ENCODE data around the gene GK.

Gene GK

DNA sequence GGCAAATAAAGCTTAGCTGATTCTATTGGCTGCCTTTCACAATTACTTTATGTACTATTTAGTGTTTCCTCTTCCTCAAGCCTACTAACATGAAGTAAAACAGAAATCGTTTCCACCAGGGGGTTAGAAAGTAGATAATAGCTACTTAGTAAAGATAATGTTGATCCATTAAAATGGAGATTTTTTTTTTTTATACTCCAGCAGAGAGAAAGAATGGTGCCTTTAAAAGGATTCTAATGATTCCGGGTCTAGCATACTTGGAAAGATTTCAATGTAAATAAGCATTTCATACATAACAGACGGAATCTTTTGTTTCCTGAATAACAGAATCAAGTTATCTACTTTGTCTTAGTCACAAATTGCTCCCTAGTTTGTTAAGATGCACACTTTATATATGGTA lies 37.1 kb downstream of the GK start:
- Histone ChIP-seq H3K9me2 (ENCODE audit: low read depth, low read length) (no peaks in the 10 kb centered on the region), H3K9ac (ENCODE audit: low read length) (no peak overlapping the region), H3K36me3 (ENCODE audit: insufficient read depth, low read length) (no peaks in the 10 kb centered on the region), H3K79me2 (ENCODE audit: insufficient read depth, low read length) (no peaks in the 10 kb centered on the region), H3K27me3 (ENCODE audit: insufficient read depth, low read length) (no peaks in the 10 kb centered on the region), H3K9me3 (ENCODE audit: low read length) (no peaks in the 10 kb centered on the region), H3K4me3 (ENCODE audit: low read depth, low read length, poor library complexity, severe bottlenecking) (no peak overlapping the region), H3K4me2 (ENCODE audit: low read length) (no peak overlapping the region), H4K20me1 (ENCODE audit: insufficient read depth, low read length) (no peaks in the 10 kb centered on the region), H3K4me1 (ENCODE audit: insufficient read depth, low read length, severe bottlenecking) (no peaks in the 10 kb centered on the region), H3F3A (ENCODE audit: insufficient read depth, low read length) (no peaks in the 10 kb centered on the region), H2AFZ (ENCODE audit: low read length) (no peak overlapping the region), H3K27ac (ENCODE audit: low read depth, low read length, poor library complexity, severe bottlenecking) (no peak overlapping the region)
- TF ChIP-seq, protein P1, sequence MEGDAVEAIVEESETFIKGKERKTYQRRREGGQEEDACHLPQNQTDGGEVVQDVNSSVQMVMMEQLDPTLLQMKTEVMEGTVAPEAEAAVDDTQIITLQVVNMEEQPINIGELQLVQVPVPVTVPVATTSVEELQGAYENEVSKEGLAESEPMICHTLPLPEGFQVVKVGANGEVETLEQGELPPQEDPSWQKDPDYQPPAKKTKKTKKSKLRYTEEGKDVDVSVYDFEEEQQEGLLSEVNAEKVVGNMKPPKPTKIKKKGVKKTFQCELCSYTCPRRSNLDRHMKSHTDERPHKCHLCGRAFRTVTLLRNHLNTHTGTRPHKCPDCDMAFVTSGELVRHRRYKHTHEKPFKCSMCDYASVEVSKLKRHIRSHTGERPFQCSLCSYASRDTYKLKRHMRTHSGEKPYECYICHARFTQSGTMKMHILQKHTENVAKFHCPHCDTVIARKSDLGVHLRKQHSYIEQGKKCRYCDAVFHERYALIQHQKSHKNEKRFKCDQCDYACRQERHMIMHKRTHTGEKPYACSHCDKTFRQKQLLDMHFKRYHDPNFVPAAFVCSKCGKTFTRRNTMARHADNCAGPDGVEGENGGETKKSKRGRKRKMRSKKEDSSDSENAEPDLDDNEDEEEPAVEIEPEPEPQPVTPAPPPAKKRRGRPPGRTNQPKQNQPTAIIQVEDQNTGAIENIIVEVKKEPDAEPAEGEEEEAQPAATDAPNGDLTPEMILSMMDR (IDR thresholded peaks at IDR 0.05; ENCODE audit: low read length): no peak

DNA sequence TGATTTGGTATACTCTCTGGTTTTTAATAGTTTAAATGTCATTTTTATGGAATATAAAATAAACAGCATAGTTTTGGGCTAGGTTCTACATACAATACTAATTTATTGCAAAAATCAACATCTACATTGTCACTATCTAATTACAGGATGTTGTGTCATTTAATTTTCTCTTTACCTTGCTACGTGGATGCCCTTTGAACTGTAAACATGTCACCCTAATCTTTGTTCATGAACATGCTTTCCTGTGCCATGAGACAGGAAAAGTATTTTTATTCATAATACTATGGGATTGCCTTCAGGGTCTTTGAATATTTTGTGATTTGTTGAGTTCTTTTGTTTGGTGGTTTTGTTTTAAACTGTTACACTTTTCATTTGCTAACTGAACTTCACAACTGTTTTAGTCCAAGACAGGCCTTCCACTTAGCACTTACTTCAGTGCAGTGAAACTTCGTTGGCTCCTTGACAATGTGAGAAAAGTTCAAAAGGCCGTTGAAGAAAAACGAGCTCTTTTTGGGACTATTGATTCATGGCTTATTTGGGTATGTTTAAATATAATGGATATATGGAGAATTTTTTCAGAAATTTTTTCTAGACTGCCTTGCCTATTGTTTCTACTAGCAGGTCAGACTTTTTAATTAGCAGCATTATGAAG lies 40.9 kb downstream of the GK start:
- no peak for TF ChIP-seq EZH2 (IDR thresholded peaks at IDR 0.05; ENCODE audit: borderline replicate concordance, low read length)
- TF ChIP-seq, protein P1 (IDR thresholded peaks at IDR 0.05; ENCODE audit: low read length): no peak
- H3K9me3 ChIP-seq (ENCODE audit: low read length): no peaks in the 10 kb centered on the region
- H3K9me2 ChIP-seq (ENCODE audit: low read depth, low read length): no peaks in the 10 kb centered on the region
- no peaks in the 10 kb centered on the region for H3K4me1 ChIP-seq (ENCODE audit: insufficient read depth, low read length, severe bottlenecking)
- no peak overlapping the region for H3K4me3 ChIP-seq (ENCODE audit: low read depth, low read length, poor library complexity, severe bottlenecking)
- H3K4me2 ChIP-seq (ENCODE audit: low read length): no peak overlapping the region
- H3F3A ChIP-seq (ENCODE audit: insufficient read depth, low read length): no peaks in the 10 kb centered on the region
- H3K9ac ChIP-seq (ENCODE audit: low read length): no peak overlapping the region
- H3K79me2 ChIP-seq (ENCODE audit: insufficient read depth, low read length): no peaks in the 10 kb centered on the region
- H3K36me3 ChIP-seq (ENCODE audit: insufficient read depth, low read length): no peaks in the 10 kb centered on the region
- no peak overlapping the region for H3K27ac ChIP-seq (ENCODE audit: low read depth, low read length, poor library complexity, severe bottlenecking)
- no peak overlapping the region for H2AFZ ChIP-seq (ENCODE audit: low read length)
- H4K20me1 ChIP-seq (ENCODE audit: insufficient read depth, low read length): no peaks in the 10 kb centered on the region
- H3K27me3 ChIP-seq (ENCODE audit: insufficient read depth, low read length): no peaks in the 10 kb centered on the region

DNA sequence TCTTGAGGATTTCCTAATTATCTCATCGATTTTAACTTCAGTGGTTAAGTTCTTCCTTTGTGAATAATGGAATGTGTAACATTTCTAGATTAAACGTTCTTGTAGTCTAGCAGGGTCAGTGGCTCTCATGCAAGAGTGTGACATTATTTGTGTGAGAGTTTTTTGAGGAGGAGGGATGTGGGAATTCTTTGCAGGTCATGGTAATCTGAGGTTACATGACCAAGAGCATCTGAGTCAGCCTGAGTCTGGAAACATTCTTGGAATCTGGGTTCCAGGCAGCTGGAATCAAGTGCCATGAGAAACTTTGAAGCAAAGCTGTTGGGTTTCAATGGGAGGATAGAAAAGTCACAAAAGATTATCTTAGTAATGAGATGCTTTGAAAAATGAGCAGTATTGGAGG lies 49.5 kb downstream of the GK start:
- no peak overlapping the region for H3K27ac ChIP-seq (ENCODE audit: low read depth, low read length, poor library complexity, severe bottlenecking)
- no peaks in the 10 kb centered on the region for H3K27me3 ChIP-seq (ENCODE audit: insufficient read depth, low read length)
- H3K4me2 ChIP-seq (ENCODE audit: low read length): no peak overlapping the region
- H3K9me3 ChIP-seq (ENCODE audit: low read length): no peaks in the 10 kb centered on the region
- no peaks in the 10 kb centered on the region for H3K36me3 ChIP-seq (ENCODE audit: insufficient read depth, low read length)
- H3K9ac ChIP-seq (ENCODE audit: low read length): no peak overlapping the region
- no peak overlapping the region for H3K4me3 ChIP-seq (ENCODE audit: low read depth, low read length, poor library complexity, severe bottlenecking)
- H3K79me2 ChIP-seq (ENCODE audit: insufficient read depth, low read length): no peaks in the 10 kb centered on the region
- no peaks in the 10 kb centered on the region for H3K4me1 ChIP-seq (ENCODE audit: insufficient read depth, low read length, severe bottlenecking)
- no peak for TF ChIP-seq EZH2 (IDR thresholded peaks at IDR 0.05; ENCODE audit: borderline replicate concordance, low read length)
- H3K9me2 ChIP-seq (ENCODE audit: low read depth, low read length): no peaks in the 10 kb centered on the region
- no peak overlapping the region for H2AFZ ChIP-seq (ENCODE audit: low read length)
- no peaks in the 10 kb centered on the region for H3F3A ChIP-seq (ENCODE audit: insufficient read depth, low read length)
- H4K20me1 ChIP-seq (ENCODE audit: insufficient read depth, low read length): no peaks in the 10 kb centered on the region

DNA sequence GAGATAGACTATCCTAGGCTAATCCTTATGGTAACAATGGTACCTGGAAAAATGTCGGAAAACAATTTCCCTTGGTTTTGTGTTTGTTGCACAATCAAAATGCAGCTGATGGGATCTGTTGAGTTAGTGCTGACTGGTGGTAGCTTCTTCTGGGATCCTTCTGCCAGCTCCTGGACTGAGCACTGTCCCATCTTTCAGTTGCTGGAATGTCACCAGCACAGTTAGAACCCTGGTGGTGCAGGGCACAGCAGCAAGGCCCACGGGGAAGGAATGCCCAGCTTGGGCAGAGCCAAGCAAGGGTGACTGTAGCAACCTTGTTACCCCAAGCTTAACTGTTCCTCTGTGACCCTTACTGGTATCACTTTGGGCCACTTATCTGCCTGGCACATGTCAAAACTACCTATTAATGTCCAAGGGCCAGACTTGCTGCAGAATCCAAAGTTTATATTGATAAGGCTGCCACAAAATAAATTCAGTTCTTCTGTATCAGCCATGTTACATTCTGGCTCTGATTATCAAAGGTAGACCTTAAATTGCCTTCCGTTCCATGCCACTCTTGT lies 53.1 kb downstream of the GK start:
- no peaks in the 10 kb centered on the region for H3K36me3 ChIP-seq (ENCODE audit: insufficient read depth, low read length)
- H3K9me2 ChIP-seq (ENCODE audit: low read depth, low read length): no peaks in the 10 kb centered on the region
- H3K4me3 ChIP-seq (ENCODE audit: low read depth, low read length, poor library complexity, severe bottlenecking): no peak overlapping the region
- H3K27ac ChIP-seq (ENCODE audit: low read depth, low read length, poor library complexity, severe bottlenecking): no peak overlapping the region
- no peaks in the 10 kb centered on the region for H3F3A ChIP-seq (ENCODE audit: insufficient read depth, low read length)
- H3K9ac ChIP-seq (ENCODE audit: low read length): no peak overlapping the region
- no peak overlapping the region for H3K4me2 ChIP-seq (ENCODE audit: low read length)
- H3K27me3 ChIP-seq (ENCODE audit: insufficient read depth, low read length): no peaks in the 10 kb centered on the region
- H4K20me1 ChIP-seq (ENCODE audit: insufficient read depth, low read length): no peaks in the 10 kb centered on the region
- no peak overlapping the region for H2AFZ ChIP-seq (ENCODE audit: low read length)
- no peak for TF ChIP-seq EZH2 (IDR thresholded peaks at IDR 0.05; ENCODE audit: borderline replicate concordance, low read length)
- TF ChIP-seq, protein P1 (IDR thresholded peaks at IDR 0.05; ENCODE audit: low read length): no peak
- H3K4me1 ChIP-seq (ENCODE audit: insufficient read depth, low read length, severe bottlenecking): no peaks in the 10 kb centered on the region
- H3K79me2 ChIP-seq (ENCODE audit: insufficient read depth, low read length): no peaks in the 10 kb centered on the region
- no peaks in the 10 kb centered on the region for H3K9me3 ChIP-seq (ENCODE audit: low read length)
